DOHH2 (cell line): Measurements from ENCODE around the gene SYTL5.

Source experiments
- H3F3A ChIP-seq: fragments of 200-600 bp; sonication (generic), shearing (Covaris generic); 2 replicates; pipeline ENCODE4 v1.6.0; 2016; ENCODE audit warnings: antibody characterized with exemption, mild to moderate bottlenecking; ENCODE audit not compliant: control insufficient read depth, insufficient read depth
- H3K27ac ChIP-seq: fragments of 200-600 bp; sonication (generic); 2 replicates; pipeline ENCODE4 v1.5.1; 2014; ENCODE audit warnings: low read depth, mild to moderate bottlenecking, low read length, moderate library complexity
- H3K27me3 ChIP-seq: fragments of 200-600 bp; sonication (generic); 2 replicates; pipeline ENCODE4 v1.6.1; 2014; ENCODE audit warnings: mild to moderate bottlenecking, low read length, mixed read lengths; ENCODE audit not compliant: control insufficient read depth
- H3K36me3 ChIP-seq: fragments of 200-600 bp; sonication (generic); 2 replicates; pipeline ENCODE4 v1.6.1; 2014; ENCODE audit warnings: mild to moderate bottlenecking, low read length, moderate library complexity, mixed read lengths; ENCODE audit not compliant: control insufficient read depth
- H3K4me1 ChIP-seq: fragments of 200-600 bp; sonication (generic); 2 replicates; pipeline ENCODE4 v1.6.1; 2014; ENCODE audit warnings: mild to moderate bottlenecking, low read length, mixed read lengths; ENCODE audit not compliant: control insufficient read depth
- H3K4me2 ChIP-seq: fragments of 200-600 bp; sonication (generic); 2 replicates; pipeline ENCODE4 v1.6.0; 2014; ENCODE audit warnings: mild to moderate bottlenecking, low read length, moderate library complexity
- H3K4me3 ChIP-seq: fragments of 200-600 bp; sonication (generic); 2 replicates; pipeline ENCODE4 v1.5.1; 2014; ENCODE audit warnings: mild to moderate bottlenecking, low read length, mixed read lengths
- H3K79me2 ChIP-seq: fragments of 200-600 bp; sonication (generic); 2 replicates; pipeline ENCODE4 v1.6.1; 2014; ENCODE audit warnings: mild to moderate bottlenecking, low read length, mixed read lengths; ENCODE audit not compliant: control insufficient read depth
- H3K9me2 ChIP-seq: fragments of 200-600 bp; sonication (generic); replicated peaks from 2 replicates; pipeline ENCODE4 v1.6.1; 2014; ENCODE audit warnings: mild to moderate bottlenecking, low read length, mixed read lengths; ENCODE audit not compliant: control insufficient read depth
- H3K9me3 ChIP-seq: fragments of 200-600 bp; sonication (generic); 2 replicates; pipeline ENCODE4 v1.6.1; 2014; ENCODE audit warnings: antibody characterized with exemption, low read length, mixed read lengths; ENCODE audit not compliant: control insufficient read depth, insufficient read depth
- H4K20me1 ChIP-seq: fragments of 200-600 bp; sonication (generic); 2 replicates; pipeline ENCODE4 v1.6.0; 2014; ENCODE audit warnings: low read depth, mild to moderate bottlenecking, antibody characterized with exemption, low read length, moderate library complexity; ENCODE audit not compliant: control insufficient read depth, insufficient read depth
- EZH2phosphoT487 ChIP-seq: fragments of 200-600 bp; sonication (generic); IDR thresholded peaks from 2 replicates; pipeline ENCODE4 v1.6.1; 2017; ENCODE audit warnings: borderline replicate concordance, mild to moderate bottlenecking, antibody characterized with exemption, low read length, moderate library complexity, mixed read lengths
- TF ChIP-seq, protein P1 (sequence below): fragments of 200-600 bp; sonication (generic); IDR thresholded peaks from one replicate; pipeline ENCODE4 v1.5.1; 2014; ENCODE audit warnings: antibody characterized with exemption, mild to moderate bottlenecking, low read depth, low read length; ENCODE audit not compliant: poor library complexity, severe bottlenecking

Gene SYTL5

DNA sequence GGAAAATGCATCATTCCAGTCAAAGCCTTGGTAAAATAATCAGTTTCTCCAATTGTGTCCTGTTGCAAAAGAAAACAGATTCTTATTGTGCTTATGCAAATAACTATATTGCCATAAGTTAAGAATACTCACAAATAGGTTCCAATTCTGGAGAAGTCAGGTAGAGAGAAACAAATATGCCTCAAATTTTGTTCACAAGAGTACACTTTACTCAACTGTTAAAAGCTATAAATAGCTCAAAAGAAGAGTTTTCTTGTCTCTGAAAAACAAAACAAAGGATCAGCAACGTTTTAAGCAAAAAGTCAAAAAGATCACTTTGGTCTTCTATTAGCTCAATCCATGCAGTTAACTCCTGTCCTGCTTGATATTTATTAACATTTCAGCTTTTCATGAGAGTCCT is 21.9 kb downstream of the SYTL5 start:
- Histone ChIP-seq H3K9me3 (no peaks in the 10 kb centered on the region), H3K27me3 (no peaks in the 10 kb centered on the region), H3K79me2 (no peaks in the 10 kb centered on the region), H3F3A (no peaks in the 10 kb centered on the region), H3K9me2 (no peaks in the 10 kb centered on the region), H3K36me3 (no peaks in the 10 kb centered on the region), H3K4me2 (no peak overlapping the region), H4K20me1 (no peaks in the 10 kb centered on the region), H3K4me1 (no peaks in the 10 kb centered on the region), H3K4me3 (no peak overlapping the region), H3K27ac (no peak overlapping the region)
- no peak for TF ChIP-seq EZH2phosphoT487
- TF ChIP-seq, protein P1, sequence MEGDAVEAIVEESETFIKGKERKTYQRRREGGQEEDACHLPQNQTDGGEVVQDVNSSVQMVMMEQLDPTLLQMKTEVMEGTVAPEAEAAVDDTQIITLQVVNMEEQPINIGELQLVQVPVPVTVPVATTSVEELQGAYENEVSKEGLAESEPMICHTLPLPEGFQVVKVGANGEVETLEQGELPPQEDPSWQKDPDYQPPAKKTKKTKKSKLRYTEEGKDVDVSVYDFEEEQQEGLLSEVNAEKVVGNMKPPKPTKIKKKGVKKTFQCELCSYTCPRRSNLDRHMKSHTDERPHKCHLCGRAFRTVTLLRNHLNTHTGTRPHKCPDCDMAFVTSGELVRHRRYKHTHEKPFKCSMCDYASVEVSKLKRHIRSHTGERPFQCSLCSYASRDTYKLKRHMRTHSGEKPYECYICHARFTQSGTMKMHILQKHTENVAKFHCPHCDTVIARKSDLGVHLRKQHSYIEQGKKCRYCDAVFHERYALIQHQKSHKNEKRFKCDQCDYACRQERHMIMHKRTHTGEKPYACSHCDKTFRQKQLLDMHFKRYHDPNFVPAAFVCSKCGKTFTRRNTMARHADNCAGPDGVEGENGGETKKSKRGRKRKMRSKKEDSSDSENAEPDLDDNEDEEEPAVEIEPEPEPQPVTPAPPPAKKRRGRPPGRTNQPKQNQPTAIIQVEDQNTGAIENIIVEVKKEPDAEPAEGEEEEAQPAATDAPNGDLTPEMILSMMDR = no peak

DNA sequence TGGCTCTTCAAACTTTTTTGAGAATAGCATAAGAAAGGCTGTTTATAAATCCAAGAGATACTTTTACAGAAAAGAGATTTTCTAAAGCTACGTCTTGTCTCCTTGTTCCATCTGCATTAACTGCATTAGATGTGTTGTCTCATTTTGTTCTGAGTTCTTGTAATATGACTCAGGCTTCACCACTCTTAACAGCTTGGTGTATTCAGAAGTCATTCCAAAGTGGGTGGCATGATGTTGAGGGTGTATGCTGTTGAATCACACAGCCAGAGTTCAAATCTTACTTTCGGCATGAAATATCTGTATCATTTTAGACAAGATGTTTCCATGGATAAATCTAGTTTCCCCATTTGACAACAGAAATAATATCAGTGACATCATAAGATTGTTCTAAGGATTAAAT is 30.1 kb downstream of the SYTL5 start:
- Histone ChIP-seq H3K27ac (no peak overlapping the region), H3F3A (no peaks in the 10 kb centered on the region), H3K9me3 (no peaks in the 10 kb centered on the region), H3K27me3 (no peaks in the 10 kb centered on the region), H3K36me3 (no peaks in the 10 kb centered on the region), H3K4me2 (no peak overlapping the region), H4K20me1 (no peaks in the 10 kb centered on the region), H3K4me1 (no peaks in the 10 kb centered on the region), H3K79me2 (no peaks in the 10 kb centered on the region), H3K9me2 (no peaks in the 10 kb centered on the region), H3K4me3 (no peak overlapping the region)
- no peak for TF ChIP-seq EZH2phosphoT487
- TF ChIP-seq, protein P1 = no peak

DNA sequence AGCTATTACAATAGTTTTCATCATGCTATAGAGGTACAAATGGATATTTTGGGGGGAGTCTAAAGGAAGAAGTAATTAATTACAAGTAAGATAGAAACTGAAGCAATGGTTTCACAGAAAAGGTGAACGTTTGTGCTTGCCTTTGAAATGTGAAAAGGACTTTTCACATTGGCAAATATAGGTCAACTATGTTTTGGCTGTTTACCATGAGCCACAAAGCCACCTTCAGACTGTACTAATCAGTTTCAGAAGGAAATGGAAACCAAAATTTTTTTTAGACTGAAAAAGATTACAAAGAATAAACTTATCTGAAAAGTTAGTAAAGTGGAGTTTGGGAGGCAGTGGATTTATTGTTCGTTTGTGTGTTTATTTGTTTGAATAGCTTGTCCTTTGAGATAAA is 32.1 kb downstream of the SYTL5 start:
- no peaks in the 10 kb centered on the region for H3K4me1 ChIP-seq
- no peaks in the 10 kb centered on the region for H3F3A ChIP-seq
- H4K20me1 ChIP-seq = no peaks in the 10 kb centered on the region
- H3K4me2 ChIP-seq = no peak overlapping the region
- H3K9me2 ChIP-seq = no peaks in the 10 kb centered on the region
- H3K9me3 ChIP-seq = no peaks in the 10 kb centered on the region
- H3K36me3 ChIP-seq = no peaks in the 10 kb centered on the region
- H3K79me2 ChIP-seq = no peaks in the 10 kb centered on the region
- TF ChIP-seq EZH2phosphoT487 = no peak
- TF ChIP-seq, protein P1 = no peak
- no peak overlapping the region for H3K27ac ChIP-seq
- no peak overlapping the region for H3K4me3 ChIP-seq
- no peaks in the 10 kb centered on the region for H3K27me3 ChIP-seq

DNA sequence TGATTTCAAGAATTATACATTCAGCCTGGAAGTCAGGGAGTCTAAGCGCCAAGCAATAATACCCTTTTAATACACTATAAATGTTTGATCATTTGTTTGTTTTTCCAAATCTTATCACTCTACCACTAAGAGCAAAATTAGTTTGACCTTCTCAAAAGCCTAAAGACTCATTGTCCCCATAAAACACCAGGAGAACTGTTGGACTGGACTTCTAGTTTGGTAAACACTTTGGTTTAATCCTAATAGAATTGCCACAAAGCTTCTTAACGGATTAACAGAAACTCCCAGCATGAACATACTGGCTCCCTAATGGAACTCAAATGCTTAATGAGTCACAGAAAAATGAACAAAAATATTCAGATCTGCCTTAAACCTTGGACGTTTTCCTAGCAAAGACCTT is 34.9 kb downstream of the SYTL5 start:
- Histone ChIP-seq H3K36me3 (no peaks in the 10 kb centered on the region), H3K4me1 (no peaks in the 10 kb centered on the region), H3K9me2 (no peaks in the 10 kb centered on the region), H3K4me3 (no peak overlapping the region), H3K4me2 (no peak overlapping the region), H3K27ac (no peak overlapping the region), H3K9me3 (no peaks in the 10 kb centered on the region), H3K27me3 (no peaks in the 10 kb centered on the region), H3F3A (no peaks in the 10 kb centered on the region), H3K79me2 (no peaks in the 10 kb centered on the region), H4K20me1 (no peaks in the 10 kb centered on the region)
- TF ChIP-seq, protein P1 = no peak
- TF ChIP-seq EZH2phosphoT487 = no peak
